Activated CD8-positive, alpha-beta memory T cell treated with anti-CD3 and anti-CD28 coated beads for 24 hours (primary cell): ENCODE data around the gene TRPV4.
"Not testable (repeated sequence)": the region's sequence is repeated elsewhere in the genome, so short reads cannot be mapped to it uniquely, and the experiment has no call there.

Experiments
- DNase-seq: peaks from one replicate; pipeline ENCODE4 v3.0.0-alpha.2; 2020

The TRPV4 gene

DNA sequence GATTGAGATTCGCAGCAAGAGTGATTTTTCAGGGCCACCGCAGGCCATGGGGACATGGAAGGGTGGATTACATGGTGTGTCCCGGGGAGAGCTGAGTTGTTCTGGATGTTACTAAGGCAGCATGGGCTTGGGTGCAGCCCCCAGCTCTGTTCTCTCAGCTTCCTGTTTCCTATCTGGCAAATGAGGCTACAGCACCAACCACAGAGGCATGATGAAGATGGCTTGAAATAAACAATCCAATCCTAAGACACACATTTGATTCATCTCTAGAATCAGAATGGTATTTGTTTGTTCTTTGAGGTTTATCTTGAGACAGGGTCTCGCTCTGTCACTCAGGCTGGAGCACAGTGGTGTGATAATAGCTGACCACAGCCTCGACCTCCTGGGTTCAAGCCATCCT is 25.6 kb upstream of the TRPV4 start:
- no peak for DNase-seq

DNA sequence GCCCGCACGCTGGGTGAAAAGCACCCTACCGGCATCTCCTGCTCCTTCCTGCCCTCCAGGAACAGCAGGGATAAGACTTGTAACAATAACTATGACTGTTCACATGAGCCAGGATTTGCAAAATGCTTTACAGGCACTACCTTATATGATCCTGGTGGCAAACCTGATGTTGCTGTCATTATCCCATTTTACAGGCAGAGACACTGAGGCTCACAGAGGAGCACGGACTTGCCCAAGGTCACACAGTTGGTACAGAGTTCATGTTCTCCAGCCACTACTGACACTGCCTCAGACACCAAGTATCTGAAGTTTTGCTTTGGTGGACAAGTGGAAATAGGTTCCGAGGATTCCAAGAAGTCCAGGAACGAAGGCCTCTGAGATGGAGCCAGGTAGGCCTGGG is 24.5 kb upstream of the TRPV4 start:
- no peak for DNase-seq

DNA sequence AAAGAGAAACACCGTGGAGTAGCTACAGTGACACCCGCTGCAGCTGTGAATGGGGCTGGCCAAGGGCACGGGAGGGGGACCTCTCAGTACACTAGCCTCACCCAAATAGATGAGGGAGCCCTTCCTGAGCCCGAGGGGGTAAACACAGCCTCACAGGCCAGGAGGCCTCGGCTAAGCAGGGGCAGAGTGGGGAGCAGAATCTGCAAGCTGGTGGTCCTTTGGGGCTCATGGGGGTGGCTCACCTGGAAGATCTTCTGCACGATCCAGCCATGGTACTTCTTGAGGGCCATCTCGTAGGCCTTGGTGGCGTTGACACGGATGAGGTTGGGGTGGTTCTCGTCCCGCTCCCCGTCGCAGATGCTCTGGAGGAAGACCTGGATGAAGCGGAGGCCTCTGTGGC is 22.2 kb upstream of the TRPV4 start:
- no peak for DNase-seq

DNA sequence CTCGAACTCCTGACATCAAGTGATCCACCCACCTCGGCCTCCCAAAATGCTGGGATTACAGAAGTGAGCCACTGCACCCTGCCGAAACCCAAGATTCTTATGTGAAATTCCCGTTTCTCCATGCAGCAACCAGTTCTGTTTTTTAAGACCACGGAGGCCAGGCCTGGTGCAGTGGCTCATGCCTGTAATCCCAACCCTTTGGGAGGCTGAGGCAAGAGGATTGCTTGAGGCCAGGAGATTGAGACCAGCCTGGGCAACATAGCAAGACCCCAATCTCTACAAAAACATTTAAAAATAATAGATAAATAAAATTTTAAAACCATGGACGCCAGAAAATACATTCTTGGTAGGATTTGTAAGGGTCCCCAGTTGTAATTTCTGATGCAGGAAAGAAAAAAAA is 17.3 kb upstream of the TRPV4 start:
- not testable (repeated sequence) for DNase-seq

DNA sequence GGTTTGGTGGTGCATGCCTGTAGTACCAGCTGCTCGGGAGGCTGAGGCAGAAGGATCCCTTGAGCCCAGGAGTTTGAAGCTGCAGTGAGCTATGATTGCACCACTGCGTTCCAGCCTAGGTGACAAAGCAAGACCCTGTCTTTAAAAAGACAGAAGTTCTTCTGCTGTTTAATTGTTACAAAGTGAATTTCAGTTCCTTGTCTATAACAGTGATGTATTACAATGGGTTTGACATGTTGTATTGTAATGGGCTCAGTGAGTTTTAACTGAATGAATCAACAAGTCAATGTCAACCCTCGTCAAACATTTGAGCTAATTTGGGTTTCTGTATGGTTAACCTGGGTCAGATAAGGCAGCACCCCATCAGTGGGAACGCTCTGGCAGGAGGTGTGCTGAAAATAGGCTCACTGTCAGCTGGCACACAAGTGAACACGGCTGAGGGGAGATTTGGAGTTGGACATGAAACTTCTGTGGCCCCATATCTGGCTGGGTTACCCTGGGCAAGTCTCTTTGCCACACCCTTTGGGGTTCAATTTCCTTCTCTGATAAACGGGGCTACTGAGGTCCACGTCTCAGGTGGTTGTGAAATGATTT is 14.0 kb upstream of the TRPV4 start:
- no peak for DNase-seq

DNA sequence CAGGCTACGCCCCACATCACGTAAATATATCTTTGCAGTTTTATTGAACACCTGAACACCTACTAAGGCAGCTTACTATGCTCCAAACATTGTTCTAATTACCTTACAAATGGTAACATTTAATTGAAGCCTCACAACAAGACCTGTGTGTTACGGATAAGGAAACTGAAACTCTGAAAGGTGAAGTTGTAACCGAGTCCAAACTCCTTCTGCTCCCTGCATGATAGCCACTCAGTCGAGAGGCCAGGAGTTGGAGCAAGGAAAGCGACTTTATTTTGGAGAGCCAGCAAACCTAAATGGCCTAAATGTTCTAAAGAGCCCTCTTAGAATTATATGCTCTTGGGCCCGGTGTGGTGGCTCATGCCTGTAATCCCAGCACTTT is 12.6 kb upstream of the TRPV4 start:
- DNase-seq, result no peak

DNA sequence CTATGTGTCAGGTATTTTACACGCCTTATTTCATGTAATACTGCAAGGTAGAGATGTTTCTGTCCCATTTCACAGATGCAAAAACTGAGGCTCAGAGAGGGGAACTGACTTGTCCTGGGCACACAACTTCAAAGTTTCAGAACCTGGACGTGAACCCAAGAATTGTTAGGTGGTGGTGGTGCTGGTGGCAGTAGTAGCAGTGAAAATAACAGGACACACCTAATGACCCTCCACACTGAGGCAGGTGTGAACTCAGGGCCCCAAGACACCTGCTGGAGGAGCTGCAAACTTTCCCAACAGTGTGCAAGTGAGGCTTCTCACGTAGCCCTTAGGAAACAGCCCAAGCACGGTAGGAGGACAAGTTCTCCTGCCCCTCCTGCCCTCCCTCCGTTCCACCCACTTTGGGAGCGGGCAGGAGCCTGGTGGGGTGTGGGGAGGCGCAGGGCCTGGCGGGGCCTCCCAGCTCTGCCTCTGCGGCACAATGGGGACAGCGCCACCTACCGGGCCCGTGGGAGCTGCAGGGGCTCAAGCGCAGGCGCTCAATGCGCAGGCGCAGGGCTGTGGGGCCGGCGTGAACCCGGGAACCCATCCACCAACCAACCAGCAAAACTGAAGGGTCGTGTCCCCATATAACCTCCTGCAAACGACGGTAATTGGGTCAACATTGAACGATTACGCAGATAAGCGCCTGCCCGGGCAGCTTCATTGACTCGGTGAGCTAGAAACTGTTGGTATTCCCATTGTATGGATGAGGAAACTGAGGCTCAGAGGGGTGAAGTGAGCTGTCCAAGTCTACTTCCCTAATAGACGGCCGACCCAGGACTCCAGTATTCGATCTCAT is 12.0 kb upstream of the TRPV4 start:
- DNase-seq, result peak; percentile 98

DNA sequence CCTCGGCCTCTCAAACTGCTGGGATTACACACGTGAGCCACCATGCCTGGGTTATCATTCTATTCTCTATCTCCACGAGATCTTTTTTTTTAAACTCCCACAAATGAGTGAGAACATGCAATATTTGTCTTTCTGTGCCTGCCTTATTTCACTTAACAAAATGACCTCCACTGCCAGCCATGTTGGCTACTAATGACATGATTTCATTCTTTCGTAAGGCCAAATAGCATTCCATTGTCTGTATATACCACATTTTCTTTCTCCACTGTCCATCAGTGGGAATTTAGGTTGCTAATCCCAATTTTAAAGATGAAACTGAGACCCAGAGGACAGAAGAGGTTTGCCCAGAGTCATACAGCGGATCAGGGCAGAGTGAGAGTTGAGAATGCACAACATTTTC is 10.9 kb upstream of the TRPV4 start:
- no peak for DNase-seq

DNA sequence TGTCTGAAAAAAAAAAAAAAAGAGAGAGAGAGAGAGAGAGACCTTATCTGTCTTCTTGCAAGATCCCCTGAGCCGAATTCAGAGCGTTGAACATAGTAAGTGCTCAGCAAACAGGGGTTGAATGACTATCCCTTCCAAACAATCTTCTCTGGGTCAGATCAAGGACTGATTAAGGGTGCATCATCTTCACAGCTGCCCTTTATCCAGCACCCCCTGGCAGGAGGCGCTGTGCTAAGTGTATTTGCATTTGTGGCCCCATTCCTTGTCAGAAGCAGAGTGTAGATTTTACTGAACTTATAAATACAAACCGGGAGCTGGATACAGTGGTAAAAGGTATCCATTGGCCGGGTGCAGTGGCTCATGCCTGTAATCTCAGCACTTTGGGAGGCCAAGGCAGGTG is 8.8 kb upstream of the TRPV4 start:
- no peak for DNase-seq

DNA sequence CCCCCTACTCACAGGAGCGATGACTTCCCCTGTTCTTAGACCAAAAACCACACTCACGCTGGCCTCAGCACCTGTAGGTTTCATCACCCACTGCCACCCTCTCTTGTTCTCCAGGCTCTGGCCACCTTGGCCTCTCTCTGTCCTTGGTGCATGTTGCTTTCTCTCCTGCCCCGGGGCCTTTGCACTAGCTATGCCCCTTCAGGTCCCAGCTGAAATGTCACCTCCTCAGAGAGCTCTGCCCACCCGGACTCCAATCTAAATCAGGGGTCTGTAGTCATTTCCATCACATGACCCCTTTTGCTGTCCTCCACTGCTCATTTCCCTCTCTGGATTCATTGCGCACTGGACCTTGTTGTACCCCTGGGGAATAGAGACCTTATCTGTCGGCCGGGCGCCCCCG is 8.2 kb upstream of the TRPV4 start:
- DNase-seq, result no peak

DNA sequence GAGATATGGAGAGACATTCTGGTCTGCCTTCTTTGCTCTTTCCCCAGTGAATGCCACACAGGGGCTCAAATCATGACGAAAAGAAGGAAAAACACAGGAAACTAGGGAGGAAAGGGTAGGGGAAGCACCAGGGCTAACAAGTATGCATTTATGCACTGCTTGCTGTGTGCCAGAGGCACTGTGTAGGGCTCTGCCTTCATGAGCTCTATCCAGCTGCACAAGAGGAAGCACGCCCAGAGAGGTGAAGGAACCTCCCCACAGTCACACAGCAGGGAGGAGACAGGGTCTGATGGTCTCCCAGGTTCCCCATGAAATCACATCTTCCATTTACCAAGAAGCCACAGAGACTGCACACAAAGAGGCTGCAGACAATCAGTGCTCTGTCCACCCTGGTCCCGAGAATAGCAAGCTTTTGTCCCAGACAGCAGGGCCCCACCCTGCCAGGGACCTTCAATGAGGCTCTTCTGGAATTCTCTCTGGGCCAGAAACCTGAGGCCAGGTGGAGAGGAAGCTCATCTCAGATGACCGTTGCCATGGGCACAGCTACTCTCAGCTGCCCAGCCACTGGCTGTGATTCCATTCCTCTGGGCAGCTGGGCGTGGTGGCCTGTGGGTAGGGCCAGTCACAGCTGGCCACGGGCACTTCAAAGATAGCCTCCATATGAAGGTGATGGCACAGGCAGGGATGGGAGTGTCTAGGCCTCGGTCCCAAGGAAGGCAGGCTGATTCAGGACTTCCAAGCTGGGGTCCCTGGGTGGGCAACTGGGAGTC is 7.3 kb upstream of the TRPV4 start:
- DNase-seq, result no peak

DNA sequence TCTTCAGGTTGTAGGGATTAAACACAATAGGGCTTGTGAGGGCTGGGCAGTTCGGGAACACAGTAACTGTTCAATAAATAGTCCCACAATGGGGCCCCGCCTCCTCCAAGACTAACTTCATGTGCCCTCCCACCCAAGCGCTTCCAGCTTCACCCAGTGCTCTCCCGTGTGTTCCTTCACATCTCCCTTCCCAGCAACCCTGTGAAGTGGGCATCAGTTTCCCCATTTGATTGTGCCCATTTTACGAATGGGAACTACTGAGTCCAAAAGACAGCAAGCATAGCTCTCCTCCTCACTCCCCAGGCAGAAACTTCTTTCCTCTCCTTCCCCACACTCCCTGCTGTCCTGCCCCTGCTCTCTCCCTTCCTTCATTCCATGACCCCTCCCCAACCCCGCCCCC is 6.2 kb upstream of the TRPV4 start:
- DNase-seq, result no peak

DNA sequence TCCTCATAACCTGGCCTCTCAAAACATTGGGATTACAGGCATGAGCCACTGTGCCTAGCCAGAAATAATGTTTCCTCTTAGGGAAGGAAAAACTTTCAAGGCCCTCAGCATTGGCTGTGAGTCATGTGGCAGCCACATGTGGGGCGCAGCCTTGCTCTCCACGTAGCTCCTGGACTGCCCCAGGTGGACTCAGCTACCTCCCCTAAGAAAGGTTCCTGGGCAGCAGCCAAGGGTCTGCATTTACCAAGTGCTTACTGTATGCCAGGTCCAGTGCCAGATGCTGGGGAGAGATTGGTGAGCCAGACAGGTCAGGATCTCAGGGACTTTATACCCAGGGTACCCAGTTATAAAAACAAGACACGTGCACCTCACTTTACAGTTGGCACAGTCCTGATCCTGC is 3.7 kb upstream of the TRPV4 start:
- DNase-seq, result no peak

DNA sequence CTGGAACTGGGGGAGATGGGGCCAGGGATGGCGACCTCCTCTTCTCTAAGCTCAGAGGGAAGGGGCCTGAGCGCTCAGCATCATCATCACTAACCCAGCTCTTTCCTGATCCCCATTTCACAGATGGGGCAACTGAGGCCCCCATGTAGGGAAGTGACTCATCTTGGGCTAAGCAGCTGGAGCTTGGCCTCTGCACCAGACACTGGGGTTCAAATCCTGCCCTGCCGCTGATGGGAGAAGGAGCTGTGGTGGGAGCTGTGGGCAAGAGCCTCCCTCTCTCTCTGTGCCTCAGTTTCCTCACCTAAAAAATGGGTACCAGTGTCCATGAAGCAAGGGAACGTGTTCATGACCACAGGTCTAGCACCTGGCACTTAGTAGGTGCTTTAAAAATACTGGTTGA is 2.6 kb upstream of the TRPV4 start:
- no peak for DNase-seq

DNA sequence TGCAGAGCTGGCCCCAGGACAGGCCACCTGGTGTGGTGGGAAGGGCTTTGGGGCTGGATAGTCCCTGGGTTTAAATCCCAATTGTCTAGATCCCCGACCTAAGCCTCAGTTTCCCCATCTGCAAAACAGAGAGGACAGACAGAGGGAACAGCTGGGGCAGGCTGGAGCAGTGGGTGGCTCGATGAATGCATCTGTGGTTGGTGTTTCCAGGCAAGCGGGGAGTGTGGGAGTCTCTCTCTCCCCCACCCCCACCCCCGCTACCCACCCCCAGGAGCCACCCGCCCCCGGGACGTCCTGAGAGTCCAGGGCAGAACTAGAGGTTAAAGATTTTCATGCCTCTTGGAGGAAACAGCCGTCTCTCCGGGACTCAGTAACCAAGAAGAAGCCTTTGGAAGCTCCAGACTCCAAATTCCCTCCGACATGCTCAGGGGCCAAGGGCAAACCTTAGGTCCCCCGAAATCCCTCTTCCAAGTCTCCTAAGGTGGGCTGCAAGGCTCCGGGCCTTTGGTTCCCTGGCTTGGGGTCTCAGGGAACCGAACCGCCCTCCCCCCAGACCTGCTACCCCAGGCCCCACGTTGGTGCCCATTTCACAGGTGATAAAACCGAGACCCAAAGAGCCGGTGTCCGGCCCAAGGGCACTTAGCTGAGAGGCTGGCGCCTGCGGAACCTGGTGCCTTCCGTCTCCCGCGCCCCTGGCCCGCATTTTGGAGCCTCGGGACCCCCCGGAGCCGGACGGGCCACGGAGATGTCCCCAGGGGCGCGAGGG is 474 bp downstream of the TRPV4 start:
- DNase-seq, result no peak

DNA sequence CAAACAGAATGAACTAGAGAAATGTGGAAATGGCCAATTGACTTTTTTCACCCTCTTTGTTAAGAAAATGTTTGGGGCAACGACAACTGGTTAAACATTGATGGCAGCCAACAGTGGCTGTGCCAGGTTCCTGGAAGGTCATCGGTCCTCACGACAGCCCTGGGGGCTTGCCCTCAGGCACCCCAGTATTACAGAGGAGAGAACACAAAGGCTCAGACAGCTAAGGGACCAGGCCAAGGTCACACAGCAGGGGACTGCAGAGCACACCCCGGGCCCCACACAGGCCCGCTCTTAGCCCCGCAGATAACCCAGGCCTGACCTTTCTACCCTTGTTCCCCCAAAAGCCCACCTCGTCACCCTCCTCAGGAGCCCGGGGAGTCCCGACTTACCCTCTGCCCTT is 1.3 kb downstream of the TRPV4 start:
- no peak for DNase-seq

DNA sequence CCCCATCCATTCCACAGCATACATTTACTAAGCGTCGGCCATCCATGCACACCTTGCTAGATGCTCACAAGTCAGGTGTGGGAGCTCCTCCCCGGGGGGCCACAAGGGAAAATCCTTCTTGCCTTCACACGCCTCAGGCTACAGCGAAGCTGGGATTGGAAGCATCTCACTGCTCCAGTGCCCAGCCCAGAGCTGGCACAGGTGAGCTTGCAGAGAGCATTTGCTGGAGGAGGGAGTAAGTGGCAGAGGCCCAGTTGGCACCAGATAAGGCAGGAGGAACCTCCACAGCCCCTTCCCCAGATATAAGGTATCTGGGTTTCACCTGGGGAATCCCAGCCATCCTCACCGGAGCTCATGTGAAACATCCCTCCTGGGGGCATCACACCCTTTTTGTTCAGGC is 1.8 kb downstream of the TRPV4 start:
- no peak for DNase-seq

DNA sequence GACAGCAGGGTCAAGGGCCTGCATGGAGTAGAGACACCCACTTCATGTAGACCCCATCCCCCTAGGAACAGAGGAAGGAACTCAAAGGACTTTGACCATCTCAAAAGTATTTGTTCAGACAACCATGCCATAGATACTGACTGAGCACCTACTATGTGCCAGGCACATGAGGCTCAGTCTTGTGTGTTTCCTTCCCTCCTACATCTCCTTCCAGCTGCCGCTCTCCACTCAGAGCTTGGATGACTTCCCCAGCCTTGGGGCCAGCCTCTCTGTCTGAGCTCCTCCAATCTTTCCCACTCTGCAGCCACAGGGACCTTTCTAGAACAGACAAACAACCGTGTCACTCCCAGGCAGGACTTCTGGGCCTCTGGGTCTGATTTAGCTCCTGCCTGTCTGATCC is 2.5 kb downstream of the TRPV4 start:
- DNase-seq, result no peak

DNA sequence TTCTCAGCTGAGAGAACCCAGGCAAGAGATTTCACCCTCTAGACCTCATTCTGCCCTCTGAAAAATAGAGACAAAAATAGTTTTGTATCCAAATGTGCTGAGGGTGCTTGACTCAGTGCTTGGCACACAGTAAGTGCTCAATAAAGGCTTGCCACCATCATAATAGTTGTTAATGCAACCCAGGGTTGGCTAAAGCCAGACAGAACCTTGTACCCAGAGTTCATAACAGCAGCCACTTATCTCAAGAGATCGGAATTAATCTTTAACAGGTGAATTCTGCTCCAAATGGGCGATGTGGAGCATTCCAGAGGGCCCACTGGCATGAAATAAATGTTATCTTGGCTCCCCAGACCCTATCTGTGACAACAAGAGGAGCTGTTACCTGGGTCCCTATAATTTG is 2.9 kb downstream of the TRPV4 start:
- DNase-seq, result no peak

DNA sequence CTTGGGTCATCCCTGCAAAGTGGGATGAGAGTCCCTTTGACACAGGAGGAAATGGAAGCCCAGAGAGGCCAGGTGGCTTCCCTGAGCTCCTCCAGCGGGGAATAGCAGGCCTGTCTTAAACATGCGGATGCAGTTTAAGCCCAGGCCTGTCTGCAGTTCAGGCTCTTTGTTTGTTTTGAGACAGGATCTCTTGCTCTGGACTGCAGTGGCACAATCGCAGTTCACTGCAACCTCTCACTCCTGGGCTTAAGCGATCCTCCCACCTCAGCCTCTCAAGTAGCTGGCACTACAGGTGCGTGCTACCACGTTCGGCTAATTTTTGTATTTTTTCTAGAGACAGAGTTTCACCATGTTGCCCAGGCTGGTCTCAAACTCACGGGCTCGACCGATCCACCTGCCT is 3.5 kb downstream of the TRPV4 start:
- DNase-seq, result no peak

DNA sequence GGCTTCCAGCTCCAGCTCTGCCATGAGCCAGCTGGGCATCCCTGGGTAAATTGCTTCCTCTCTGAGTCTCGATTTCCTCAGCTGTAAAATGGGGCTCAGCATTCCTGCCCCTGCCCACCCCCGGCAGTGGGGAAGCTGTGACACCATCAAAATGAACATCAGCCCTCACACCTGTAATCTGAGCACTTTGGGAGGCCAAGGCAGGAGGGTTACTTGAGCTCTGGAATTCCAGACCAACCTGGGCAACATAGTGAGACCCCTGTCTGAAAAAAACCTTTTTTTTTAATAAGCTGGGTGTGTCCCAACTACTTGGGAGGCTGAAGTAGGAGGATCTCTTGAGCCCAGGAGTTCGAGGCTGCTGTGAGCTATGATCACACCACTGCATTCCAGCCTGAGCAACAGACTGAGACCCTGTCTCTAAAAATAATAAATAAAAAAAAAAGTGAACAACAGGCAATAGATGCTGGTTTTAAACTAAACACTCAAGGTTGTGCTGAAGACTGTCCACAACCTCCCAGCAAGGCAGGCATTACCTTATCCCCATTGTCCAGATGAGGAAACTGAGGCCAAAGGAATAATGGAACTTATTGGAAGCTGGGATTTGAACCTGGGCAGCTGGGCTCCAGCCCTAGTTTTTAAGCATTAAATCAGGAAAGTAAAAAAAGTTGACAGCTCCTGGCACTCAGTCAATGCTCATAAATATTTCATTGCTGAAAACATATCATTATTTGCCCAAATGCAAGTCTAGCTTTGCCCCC is 4.3 kb downstream of the TRPV4 start:
- DNase-seq, result no peak
